NOMO-1 treated with DMSO at 0.1 percent for 48 hours (cell line): Measurements from ENCODE around the gene RPS6KA1.
A peak's percentile ranks its signal among the peaks of the same experiment; 100 is the strongest.
"Not testable (repeated sequence)": the region's sequence is repeated elsewhere in the genome, so short reads cannot be mapped to it uniquely, and the experiment has no call there.

Experiments
- DNase-seq: peaks from one replicate; lab custom pipeline; 2025; ENCODE audit not compliant: unreplicated experiment; lab: John Stamatoyannopoulos, UW

The RPS6KA1 gene

GRCh38 chr1:26529655-26530409, at the start of gene RPS6KA1:
TSS of gene RPS6KA1 (plus strand) at chr1:26529761. CDS start at chr1:26529921, 160 bp downstream.
- DNase-seq: peak; percentile 42

GRCh38 chr1:26482921-26483320, 46.6 kb upstream of the RPS6KA1 start:
- no peak for DNase-seq

DNA sequence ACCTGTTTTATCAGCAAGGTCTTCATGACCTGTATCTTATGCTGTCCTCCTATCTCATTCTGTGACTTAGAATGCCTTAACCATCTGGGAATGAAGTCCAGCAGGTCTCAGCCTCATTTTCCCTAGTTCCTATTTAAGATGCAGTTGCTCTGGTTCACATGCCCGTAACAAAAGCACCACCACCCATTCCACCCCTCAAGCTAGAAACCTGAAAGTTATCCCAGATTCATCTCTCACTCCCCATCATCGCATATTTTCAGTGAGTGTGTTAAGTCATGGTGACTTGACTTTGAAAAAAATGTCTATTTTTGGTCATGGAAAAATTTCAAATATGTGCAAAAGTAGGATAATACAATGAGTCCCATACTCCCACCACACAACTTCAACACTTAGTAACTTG, 45.6 kb upstream of the RPS6KA1 start:
- DNase-seq: no peak

GRCh38 chr1:26490155-26490554, 39.4 kb upstream of the RPS6KA1 start:
- DNase-seq: no peak

- peak; percentile 9 for DNase-seq
These were observed 36.3 kb upstream of the RPS6KA1 start for GRCh38 chr1:26493267-26493666.

- DNase-seq: no peak
These were observed 35.6 kb upstream of the RPS6KA1 start for GRCh38 chr1:26493938-26494337.

- DNase-seq: no peak
These were observed 32.7 kb upstream of the RPS6KA1 start for GRCh38 chr1:26496861-26497260.

DNA sequence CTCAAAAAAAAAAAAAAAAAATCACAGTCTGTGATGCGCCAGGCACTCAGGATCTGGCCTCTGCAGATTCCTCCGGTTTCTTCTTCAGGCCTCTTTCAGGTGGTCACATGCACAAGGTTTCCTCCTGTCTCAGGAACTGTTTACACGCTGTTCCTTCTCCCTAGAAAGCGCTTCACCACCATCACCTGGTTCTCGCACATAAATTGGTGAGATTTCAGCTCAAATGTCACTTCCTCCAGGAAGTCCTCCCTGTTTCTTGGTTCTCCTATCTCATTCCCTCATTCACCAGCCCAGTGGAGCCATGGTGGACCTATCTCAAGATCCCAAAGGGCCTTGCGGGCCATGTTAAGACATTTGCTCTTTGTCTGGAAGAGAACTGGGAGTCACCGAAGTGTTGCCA, 30.7 kb upstream of the RPS6KA1 start:
- no peak for DNase-seq

DNA sequence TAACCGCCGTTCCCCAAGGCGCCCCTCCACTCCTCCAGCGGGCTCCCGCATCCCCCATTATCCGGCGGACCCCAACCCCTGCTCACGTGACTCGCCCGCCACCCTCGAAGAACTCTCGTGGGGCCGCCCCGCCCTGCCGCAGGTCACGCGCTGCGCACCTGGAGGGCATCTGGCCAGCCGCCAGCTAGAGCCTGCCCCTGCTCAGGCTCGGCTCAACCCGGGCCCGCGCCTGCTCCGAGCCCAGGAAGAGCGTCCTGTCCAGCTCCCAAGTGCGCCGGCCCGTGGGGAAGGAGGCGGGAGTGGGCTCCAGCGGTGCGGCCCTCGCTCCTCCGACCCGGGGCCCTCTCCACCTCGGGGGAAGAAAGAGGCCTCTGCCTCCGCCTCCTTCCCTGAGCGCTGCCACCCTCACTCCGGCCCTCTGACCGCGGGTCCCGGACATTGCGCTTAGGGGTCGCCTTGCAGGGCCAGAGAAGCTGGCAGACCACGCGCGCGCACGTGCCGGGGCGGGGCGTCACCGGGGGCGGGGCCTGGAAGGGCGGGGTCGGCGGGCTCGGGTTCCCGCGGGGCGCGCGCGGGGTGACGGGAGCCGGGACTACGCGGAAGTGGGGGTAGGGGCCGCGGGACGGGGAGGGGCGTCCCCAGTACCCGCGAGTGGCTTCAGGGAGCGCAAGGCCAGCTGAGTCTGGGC, 28.9 kb upstream of the RPS6KA1 start:
- DNase-seq: peak; percentile 71

- DNase-seq: not testable (repeated sequence)
These were observed 18.9 kb upstream of the RPS6KA1 start for GRCh38 chr1:26510711-26511110.

GRCh38 chr1:26515836-26516235, 13.7 kb upstream of the RPS6KA1 start:
- not testable (repeated sequence) for DNase-seq

- DNase-seq: no peak
These were observed 12.4 kb upstream of the RPS6KA1 start for GRCh38 chr1:26516987-26517765.

DNA sequence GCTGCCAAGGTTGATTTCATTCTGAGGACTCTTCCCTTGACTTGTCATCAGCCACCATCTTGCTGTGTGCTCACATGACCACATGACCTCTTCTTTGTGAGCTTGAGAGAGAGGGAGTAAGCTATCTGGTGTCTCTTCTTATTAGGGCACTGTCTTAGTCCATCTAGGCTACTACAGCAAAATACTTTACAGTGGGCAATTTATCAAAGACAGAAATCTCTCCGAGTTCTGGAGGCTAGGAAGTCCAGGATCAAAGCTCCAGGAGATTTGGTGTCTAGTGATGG, 11.9 kb upstream of the RPS6KA1 start:
- DNase-seq: no peak

- DNase-seq: no peak
These were observed 11.2 kb upstream of the RPS6KA1 start for GRCh38 chr1:26518355-26518754.

DNA sequence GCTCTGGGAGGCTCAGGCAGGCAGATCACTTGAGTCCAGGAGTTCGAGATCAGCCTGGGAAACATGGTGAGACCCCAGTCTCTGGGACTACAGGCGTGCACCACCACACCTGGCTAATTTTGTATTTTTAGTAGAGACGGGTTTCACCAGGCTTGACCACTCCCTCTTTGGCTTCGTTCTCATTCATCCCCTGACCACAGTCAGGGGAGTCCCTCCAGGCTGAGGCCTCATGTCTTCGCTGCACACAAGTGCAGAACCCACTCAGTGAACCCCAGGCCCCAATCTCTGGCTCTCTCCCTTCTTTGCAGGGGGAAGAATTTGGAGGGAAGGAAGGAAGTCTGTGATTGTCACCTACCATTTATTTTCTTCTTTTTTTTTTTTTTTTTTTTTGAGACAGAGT, 9.2 kb upstream of the RPS6KA1 start:
- DNase-seq: no peak

GRCh38 chr1:26521669-26522030, 7.9 kb upstream of the RPS6KA1 start:
- DNase-seq: no peak

DNA sequence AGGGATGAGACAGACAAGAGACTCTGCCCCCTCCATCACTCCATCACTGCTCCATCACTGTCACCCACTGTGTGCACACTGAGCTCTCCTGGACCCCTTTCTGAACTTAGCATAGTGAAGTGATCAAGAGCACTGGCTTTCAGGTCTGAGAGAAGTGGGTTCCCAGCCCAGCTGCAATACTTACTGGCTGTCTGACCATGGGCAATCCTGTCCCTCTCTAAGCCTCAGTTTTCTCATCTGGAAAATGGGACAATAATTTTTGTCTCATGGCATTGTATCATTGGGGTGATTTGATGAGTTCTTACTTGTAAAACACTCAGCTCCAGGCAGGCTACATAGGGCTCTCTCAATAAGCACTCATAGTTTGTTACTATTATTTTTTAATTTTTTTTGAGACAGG, 7.5 kb upstream of the RPS6KA1 start:
- no peak for DNase-seq

DNA sequence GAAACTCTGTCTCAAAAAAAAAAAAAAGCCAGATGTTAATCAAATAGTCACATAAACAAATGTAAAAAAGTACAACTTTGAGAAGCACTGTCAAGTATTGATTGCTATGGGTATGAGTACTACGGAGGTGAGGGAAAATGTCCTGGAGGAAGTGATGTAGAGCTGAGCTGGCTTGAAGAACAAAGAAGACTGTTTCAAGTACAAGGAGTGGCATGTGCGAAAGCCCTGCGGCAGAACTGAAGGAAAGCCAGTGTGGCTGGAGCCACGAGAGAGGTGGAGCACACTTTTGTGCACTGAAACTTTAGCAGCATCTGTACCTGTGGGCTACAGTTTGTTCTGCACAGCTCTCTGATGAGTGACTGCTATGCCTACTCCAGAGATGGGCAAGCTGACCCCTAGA, 5.4 kb upstream of the RPS6KA1 start:
- DNase-seq: no peak

DNA sequence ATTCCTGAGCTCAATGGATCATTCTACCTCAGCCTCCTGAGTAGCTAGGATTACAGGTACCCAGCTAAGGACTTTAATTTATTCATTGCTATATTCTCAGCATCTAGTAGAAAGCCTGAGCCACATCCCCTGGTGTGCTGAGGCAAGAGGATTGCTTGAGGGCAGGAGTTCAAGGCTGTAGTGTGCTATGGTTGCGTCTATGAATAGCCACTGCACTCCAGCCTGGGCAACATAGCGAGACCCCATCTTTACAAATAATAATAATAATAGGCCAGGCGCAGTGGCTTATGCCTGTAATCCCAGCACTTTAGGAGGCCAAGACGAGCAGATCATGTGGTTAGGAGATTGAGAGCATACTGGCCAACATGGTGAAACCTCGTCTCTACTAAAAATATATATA, 3.3 kb upstream of the RPS6KA1 start:
- no peak for DNase-seq

DNA sequence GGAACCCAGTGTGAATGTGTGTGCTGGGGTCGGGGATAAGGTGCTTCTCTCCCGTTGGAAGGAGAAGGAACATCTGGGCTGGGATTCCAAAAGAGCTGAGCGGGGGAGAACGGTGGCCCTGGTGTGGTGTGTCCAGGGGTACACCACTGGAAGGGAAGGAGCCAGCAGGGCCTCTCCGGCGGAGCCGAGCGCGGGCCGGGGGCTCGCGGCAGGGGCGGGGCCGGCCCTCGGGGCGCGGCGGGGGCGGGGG, 231 bp upstream of the RPS6KA1 start:
- no peak for DNase-seq

GRCh38 chr1:26530410-26530894, 891 bp downstream of the RPS6KA1 start:
- no peak for DNase-seq

DNA sequence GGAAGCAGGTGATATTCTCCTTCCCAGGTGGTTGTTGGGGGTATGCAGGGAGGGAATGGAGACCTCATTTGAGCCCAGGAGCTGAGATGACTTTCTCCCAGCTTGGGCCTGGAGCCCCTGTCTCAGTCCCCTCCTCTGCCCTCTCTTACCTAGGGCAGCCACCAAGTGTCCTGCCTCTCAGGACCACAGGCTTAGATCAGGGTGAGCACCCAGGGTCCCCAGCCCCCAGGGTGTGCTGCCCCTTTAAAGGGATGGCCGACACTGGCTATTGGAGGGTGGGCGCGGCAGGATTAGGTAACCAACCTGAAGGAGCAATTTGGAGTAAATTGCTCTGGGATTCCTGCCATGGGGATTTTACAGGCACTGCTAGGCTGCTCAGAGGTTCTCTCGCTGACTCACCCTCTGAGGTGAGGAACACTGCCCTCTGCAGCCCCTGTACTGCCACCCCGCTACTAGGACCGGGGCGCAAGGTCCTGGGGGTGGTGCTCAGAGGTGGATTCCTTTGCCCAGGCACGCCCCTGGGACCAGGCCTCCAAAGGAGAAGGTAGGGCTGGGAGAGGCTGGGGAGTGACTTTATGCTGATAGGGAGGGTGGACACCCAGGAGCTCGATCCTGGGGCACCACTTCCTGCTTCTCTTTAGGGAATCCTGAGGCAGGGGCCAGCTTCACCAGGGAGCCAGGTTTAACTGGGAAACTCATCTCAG, 1.5 kb downstream of the RPS6KA1 start:
- peak; percentile 34 for DNase-seq
